H9 (cell line): ENCODE measurements around the gene H6PD. TPM values are rescaled to one million over a fixed set of nuclear protein-coding genes. Genes with fewer than 3 reads are reported as not detected.

Experiments used
- DNase-seq: peaks from one replicate; pipeline ENCODE4 v3.0.0-alpha.2; 2017
- H2AFZ ChIP-seq: one replicate; pipeline ENCODE4 v1.6.1; 2013; ENCODE audit warnings: mild to moderate bottlenecking, low read length, control low read depth, moderate library complexity
- H2AK5ac ChIP-seq: 2 replicates; pipeline ENCODE4 v1.6.1; 2013; ENCODE audit warnings: low read length, control low read depth, mixed read lengths; ENCODE audit not compliant: insufficient read length
- H2BK120ac ChIP-seq: one replicate; pipeline ENCODE4 v1.6.1; 2013; ENCODE audit warnings: low read depth, mild to moderate bottlenecking, low read length, control low read depth, inconsistent platforms; ENCODE audit not compliant: poor library complexity, severe bottlenecking
- H2BK12ac ChIP-seq: 2 replicates; pipeline ENCODE4 v1.6.1; 2013; ENCODE audit warnings: low read length, control low read depth, mixed read lengths, low read depth; ENCODE audit not compliant: insufficient read length
- H2BK15ac ChIP-seq: 2 replicates; pipeline ENCODE4 v1.6.1; 2013; ENCODE audit warnings: low read depth, low read length, control low read depth
- H2BK20ac ChIP-seq: one replicate; pipeline ENCODE4 v1.6.1; 2013; ENCODE audit warnings: low read depth, mild to moderate bottlenecking, low read length, control low read depth, inconsistent platforms; ENCODE audit not compliant: poor library complexity, severe bottlenecking
- H2BK5ac ChIP-seq: 2 replicates; pipeline ENCODE4 v1.6.1; 2013; ENCODE audit warnings: low read length, control low read depth, mixed read lengths; ENCODE audit not compliant: insufficient read length
- H3K14ac ChIP-seq: 2 replicates; pipeline ENCODE4 v1.6.1; 2013; ENCODE audit warnings: low read length, control low read depth; ENCODE audit not compliant: insufficient read depth
- H3K18ac ChIP-seq: 2 replicates; pipeline ENCODE4 v1.6.1; 2013; ENCODE audit warnings: low read depth, mild to moderate bottlenecking, mixed read lengths, low read length, control low read depth; ENCODE audit not compliant: insufficient read length
- H3K23ac ChIP-seq: 2 replicates; pipeline ENCODE4 v1.6.1; 2013; ENCODE audit warnings: low read length, control low read depth, mixed read lengths, low read depth; ENCODE audit not compliant: insufficient read length
- H3K23me2 ChIP-seq: 2 replicates; pipeline ENCODE4 v1.6.1; 2013; ENCODE audit warnings: low read depth, mild to moderate bottlenecking, mixed read lengths, low read length, control low read depth; ENCODE audit not compliant: insufficient read length, poor library complexity, severe bottlenecking
- H3K27ac ChIP-seq: 2 replicates; pipeline ENCODE4 v1.5.1; 2013; ENCODE audit warnings: low read length, control low read depth, mixed read lengths, low read depth; ENCODE audit not compliant: insufficient read length
- H3K27me3 ChIP-seq: 2 replicates; pipeline ENCODE4 v1.6.1; 2013; ENCODE audit warnings: low read length, control low read depth, inconsistent platforms; ENCODE audit not compliant: insufficient read depth
- H3K4ac ChIP-seq: 2 replicates; pipeline ENCODE4 v1.6.1; 2013; ENCODE audit warnings: low read depth, mild to moderate bottlenecking, control low read depth, inconsistent platforms, low read length, moderate library complexity
- H3K4me1 ChIP-seq: 2 replicates; pipeline ENCODE4 v1.6.1; 2013; ENCODE audit warnings: low read length, control low read depth, inconsistent platforms; ENCODE audit not compliant: insufficient read depth
- H3K4me2 ChIP-seq: 2 replicates; pipeline ENCODE4 v1.6.1; 2013; ENCODE audit warnings: low read length, control low read depth, mixed read lengths; ENCODE audit not compliant: insufficient read length, insufficient read depth
- H3K56ac ChIP-seq: 2 replicates; pipeline ENCODE4 v1.6.1; 2013; ENCODE audit warnings: low read depth, mild to moderate bottlenecking, mixed read lengths, low read length, control low read depth; ENCODE audit not compliant: insufficient read length
- H3K79me1 ChIP-seq: 2 replicates; pipeline ENCODE4 v1.6.1; 2013; ENCODE audit warnings: low read depth, mild to moderate bottlenecking, moderate library complexity, low read length, control low read depth, inconsistent platforms; ENCODE audit not compliant: insufficient read depth, poor library complexity, severe bottlenecking
- H3K79me2 ChIP-seq: 2 replicates; pipeline ENCODE4 v1.6.1; 2013; ENCODE audit warnings: low read length, control low read depth, inconsistent platforms; ENCODE audit not compliant: insufficient read depth
- H3K9ac ChIP-seq: 2 replicates; pipeline ENCODE4 v1.6.1; 2013; ENCODE audit warnings: low read length, control low read depth, mixed read lengths; ENCODE audit not compliant: insufficient read length; ENCODE audit errors: extremely low read depth
- H3K9me3 ChIP-seq: one replicate; pipeline ENCODE4 v1.6.1; 2013; ENCODE audit warnings: low read depth, low read length, inconsistent platforms; ENCODE audit not compliant: control insufficient read depth
- H3T11ph ChIP-seq: one replicate; pipeline ENCODE4 v1.6.1; 2013; ENCODE audit warnings: mild to moderate bottlenecking, low read length, control low read depth, inconsistent platforms
- H4K20me1 ChIP-seq: one replicate; pipeline ENCODE4 v1.6.1; 2013; ENCODE audit not compliant: control insufficient read depth, insufficient read length, insufficient read depth
- H4K5ac ChIP-seq: 2 replicates; pipeline ENCODE4 v1.6.1; 2013; ENCODE audit warnings: low read depth, mild to moderate bottlenecking, mixed read lengths, low read length, control low read depth; ENCODE audit not compliant: insufficient read length
- H4K8ac ChIP-seq: replicated peaks from 2 replicates; pipeline ENCODE4 v1.6.1; 2013; ENCODE audit warnings: low read length, control low read depth, mixed read lengths, low read depth; ENCODE audit not compliant: insufficient read length
- H4K91ac ChIP-seq: 2 replicates; pipeline ENCODE4 v1.6.1; 2013; ENCODE audit warnings: low read depth, mild to moderate bottlenecking, moderate library complexity, mixed read lengths, low read length, control low read depth; ENCODE audit not compliant: insufficient read length
- H3K27ac Mint-ChIP-seq, 3 experiments: 2 replicates in 2 of 3; 3 replicates in 1 of 3; pipeline ENCODE4 v1.8.0; 2020 to 2021; ENCODE audit warnings: mixed read lengths in 3 of 3, mild to moderate bottlenecking in 1 of 3, moderate library complexity in 1 of 3
- H3K27me3 Mint-ChIP-seq: 2 replicates; pipeline ENCODE4 v1.8.0; 2021; ENCODE audit warnings: low read depth, mild to moderate bottlenecking, moderate library complexity, mixed read lengths
- H3K36me3 Mint-ChIP-seq, 3 experiments: 2 replicates in 2 of 3; 3 replicates in 1 of 3; pipeline ENCODE4 v1.8.0; 2020 to 2021; ENCODE audit warnings: low read depth in 3 of 3, mixed read lengths in 3 of 3; ENCODE audit not compliant: insufficient read depth in 1 of 3
- H3K4me1 Mint-ChIP-seq, 2 experiments: 2 replicates each; pipeline ENCODE4 v1.8.0; 2020; ENCODE audit warnings: mixed read lengths in 2 of 2
- H3K4me3 Mint-ChIP-seq, 2 experiments: 2 replicates in 1 of 2; 3 replicates in 1 of 2; pipeline ENCODE4 v1.8.0; 2020 to 2021; ENCODE audit warnings: mild to moderate bottlenecking in 2 of 2, mixed read lengths in 2 of 2, moderate library complexity in 1 of 2
- H3K9me3 Mint-ChIP-seq, 2 experiments: 2 replicates in 1 of 2; 3 replicates in 1 of 2; pipeline ENCODE4 v1.8.0; 2020; ENCODE audit warnings: mild to moderate bottlenecking in 2 of 2, mixed read lengths in 2 of 2, moderate library complexity in 1 of 2
- WGBS: extraction: QIAGEN DNeasy Blood & Tissue Kit; methylation state at CpG from one replicate; pipeline ENCODE4 v1.1.7; 2013; ENCODE audit warnings: missing lambda C conversion rate, low lambda C conversion rate, mixed read lengths; ENCODE audit not compliant: insufficient read length; ENCODE audit errors: extremely low coverage; 5-methylcytosine and 5-hydroxymethylcytosine counted together
- total RNA-seq: library from RNA; stranded (reverse); gene quantifications from 2 replicates; pipeline ENCODE4 v1.2.1, GENCODE V29; 2021
- TF ChIP-seq, protein P1 (sequence below): fragments of 200-600 bp; sonication (generic); conservative IDR thresholded peaks from 3 replicates; pipeline ENCODE4 v1.8.0; 2021; ENCODE audit warnings: antibody characterized with exemption, mild to moderate bottlenecking

H6PD gene
- total RNA-seq, 1 experiment from 2014 or later = 7.9 TPM

DNA sequence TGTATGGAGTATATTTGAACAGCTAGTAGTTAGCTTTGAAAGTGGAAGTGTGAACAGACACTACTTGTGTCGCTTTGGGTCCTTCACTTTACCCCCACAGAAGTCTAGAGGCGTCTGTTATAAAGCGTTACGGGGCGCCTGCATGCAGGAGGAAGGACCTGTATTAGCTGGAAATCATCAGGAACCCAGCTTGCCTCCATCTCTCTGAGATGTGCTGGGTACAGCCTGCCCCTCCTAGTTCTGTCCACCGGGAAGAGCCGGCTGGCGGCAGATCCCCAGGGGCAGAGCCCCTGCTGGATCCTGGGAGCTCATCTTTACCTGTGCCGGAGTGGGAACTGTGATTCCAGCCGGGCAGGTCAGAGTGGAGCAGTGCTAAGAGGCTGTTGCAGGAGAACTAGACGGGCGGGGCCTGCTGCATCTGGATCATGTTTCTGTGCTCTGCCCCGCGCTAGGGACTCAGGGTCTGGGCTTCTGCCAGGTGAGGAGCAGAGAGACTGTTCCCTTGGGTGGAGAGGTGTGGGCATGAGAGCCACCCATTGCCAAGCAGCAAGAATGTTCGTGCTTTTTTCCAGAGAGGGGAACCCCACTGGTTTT, 35.8 kb downstream of the H6PD start:
- Histone ChIP-seq H2AK5ac (no peak overlapping the region), H4K20me1 (no peaks in the 10 kb centered on the region), H4K91ac (no peak overlapping the region), H3K23me2 (no peaks in the 10 kb centered on the region), H3K27me3 (no peaks in the 10 kb centered on the region), H4K5ac (no peak overlapping the region), H3K18ac (no peak overlapping the region), H2BK15ac (no peak overlapping the region), H4K8ac (no peak overlapping the region), H3K4ac (no peak overlapping the region), H3K23ac (no peak overlapping the region), H2AFZ (no peak overlapping the region), H3K4me1 (no peaks in the 10 kb centered on the region), H2BK20ac (no peak overlapping the region), H2BK120ac (no peak overlapping the region), H2BK5ac (no peak overlapping the region), H3K14ac (no peak overlapping the region), H3K4me2 (no peak overlapping the region), H3T11ph (no peak overlapping the region), H3K27ac (no peak overlapping the region), H3K79me2 (no peaks in the 10 kb centered on the region), H3K56ac (no peak overlapping the region), H2BK12ac (no peak overlapping the region), H3K9ac (no peak overlapping the region), H3K79me1 (no peaks in the 10 kb centered on the region), H3K9me3 (no peaks in the 10 kb centered on the region)
- TF ChIP-seq, protein P1, sequence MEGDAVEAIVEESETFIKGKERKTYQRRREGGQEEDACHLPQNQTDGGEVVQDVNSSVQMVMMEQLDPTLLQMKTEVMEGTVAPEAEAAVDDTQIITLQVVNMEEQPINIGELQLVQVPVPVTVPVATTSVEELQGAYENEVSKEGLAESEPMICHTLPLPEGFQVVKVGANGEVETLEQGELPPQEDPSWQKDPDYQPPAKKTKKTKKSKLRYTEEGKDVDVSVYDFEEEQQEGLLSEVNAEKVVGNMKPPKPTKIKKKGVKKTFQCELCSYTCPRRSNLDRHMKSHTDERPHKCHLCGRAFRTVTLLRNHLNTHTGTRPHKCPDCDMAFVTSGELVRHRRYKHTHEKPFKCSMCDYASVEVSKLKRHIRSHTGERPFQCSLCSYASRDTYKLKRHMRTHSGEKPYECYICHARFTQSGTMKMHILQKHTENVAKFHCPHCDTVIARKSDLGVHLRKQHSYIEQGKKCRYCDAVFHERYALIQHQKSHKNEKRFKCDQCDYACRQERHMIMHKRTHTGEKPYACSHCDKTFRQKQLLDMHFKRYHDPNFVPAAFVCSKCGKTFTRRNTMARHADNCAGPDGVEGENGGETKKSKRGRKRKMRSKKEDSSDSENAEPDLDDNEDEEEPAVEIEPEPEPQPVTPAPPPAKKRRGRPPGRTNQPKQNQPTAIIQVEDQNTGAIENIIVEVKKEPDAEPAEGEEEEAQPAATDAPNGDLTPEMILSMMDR = no peak
- no peak overlapping the region for H3K4me3 Mint-ChIP-seq
- H3K36me3 Mint-ChIP-seq = no peaks in the 10 kb centered on the region
- peaks cover 3% of the 10 kb centered on the region for H3K27me3 Mint-ChIP-seq
- peaks cover 17 to 37% of the 10 kb centered on the region in 2 experiments for H3K4me1 Mint-ChIP-seq
- H3K27ac Mint-ChIP-seq = no peak overlapping the region
- DNase-seq = no peak
- no peaks in the 10 kb centered on the region for H3K9me3 Mint-ChIP-seq
- WGBS = no CpG with 5 or more reads among the region's 15 CpGs
